ENCODE measurements around the gene KLK2.

Gene KLK2

GRCh38 chr19:50921426-50922316 lies 48.4 kb downstream of the KLK2 start:
- no peak overlapping the region for H3K4me3 ChIP-seq (replicated peaks; ENCODE audit: low read depth, low read length)
- DNase-seq (ENCODE audit: extremely low read depth, low read depth), result no peak

DNA sequence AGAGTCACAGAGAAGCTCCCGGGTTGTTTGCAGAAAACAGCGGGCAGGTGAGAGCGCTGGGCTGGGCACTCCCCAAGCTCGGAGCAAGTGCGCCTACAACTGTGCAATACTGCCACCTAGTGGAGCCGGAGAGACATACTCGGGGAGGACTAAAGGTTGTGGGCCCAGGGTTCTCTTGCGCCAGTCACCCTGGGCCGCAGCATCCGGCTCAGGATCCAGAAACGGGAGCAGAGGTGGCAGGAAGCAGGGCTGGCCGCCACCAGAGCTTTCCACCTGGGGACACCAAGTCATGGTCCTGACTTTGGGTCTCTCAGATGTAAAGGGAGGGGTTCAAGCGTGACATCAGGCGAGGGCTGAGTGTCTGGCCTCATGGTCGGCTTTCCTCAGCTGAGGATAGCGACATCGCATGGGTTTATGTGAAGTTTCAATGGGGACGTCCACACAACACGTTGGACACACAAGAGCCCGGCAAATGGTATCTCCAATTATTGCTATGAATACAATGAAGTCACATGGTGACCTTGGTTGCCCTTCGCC lies 49.1 kb downstream of the KLK2 start:
- H3K4me3 ChIP-seq (replicated peaks; ENCODE audit: low read depth, low read length), result no peak overlapping the region
- DNase-seq (ENCODE audit: extremely low read depth, low read depth), result peak; percentile 45
- peak; percentile 86 for TF ChIP-seq CTCF (IDR thresholded peaks at IDR 0.05; ENCODE audit: low read depth, low read length, missing control alignments)

More at GRCh38 chr19:50921426-50922316, 48.4 kb downstream of the KLK2 start:
- TF ChIP-seq CTCF (IDR thresholded peaks at IDR 0.05; ENCODE audit: low read depth, low read length, missing control alignments), result no peak

DNA sequence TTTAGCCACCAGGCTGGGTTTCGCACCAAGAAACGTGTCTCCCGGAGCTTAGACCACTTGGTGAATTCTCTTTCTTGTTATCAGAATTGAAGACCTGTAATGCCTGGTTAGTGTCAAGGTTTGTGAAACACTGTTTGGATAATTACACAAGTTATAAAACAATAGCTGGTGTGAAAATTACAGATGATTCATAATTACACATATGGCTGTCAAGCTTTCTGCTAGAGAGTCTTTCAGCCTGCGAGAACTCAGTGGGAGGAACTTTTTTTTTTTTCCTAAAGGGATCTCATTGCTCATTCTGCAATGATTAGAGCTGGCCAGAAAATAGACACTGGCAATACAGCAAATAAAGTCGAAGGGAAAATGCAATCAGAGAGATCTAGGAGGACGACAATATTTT lies 51.3 kb downstream of the KLK2 start:
- H3K4me3 ChIP-seq (replicated peaks; ENCODE audit: low read depth, low read length), result no peak overlapping the region
- no peak for DNase-seq (ENCODE audit: extremely low read depth, low read depth)
- TF ChIP-seq CTCF (IDR thresholded peaks at IDR 0.05; ENCODE audit: low read depth, low read length, missing control alignments), result no peak

- TF ChIP-seq CTCF (IDR thresholded peaks at IDR 0.05; ENCODE audit: low read depth, low read length, missing control alignments), result no peak
- no peak for DNase-seq (ENCODE audit: extremely low read depth, low read depth)
- no peak overlapping the region for H3K4me3 ChIP-seq (replicated peaks; ENCODE audit: low read depth, low read length)
Observed at GRCh38 chr19:50925734-50926133, 52.5 kb downstream of the KLK2 start.

- DNase-seq (ENCODE audit: extremely low read depth, low read depth), result no peak
- no peak for TF ChIP-seq CTCF (IDR thresholded peaks at IDR 0.05; ENCODE audit: low read depth, low read length, missing control alignments)
- H3K4me3 ChIP-seq (replicated peaks; ENCODE audit: low read depth, low read length), result no peak overlapping the region
Observed at GRCh38 chr19:50926144-50926543, 52.9 kb downstream of the KLK2 start.

DNA sequence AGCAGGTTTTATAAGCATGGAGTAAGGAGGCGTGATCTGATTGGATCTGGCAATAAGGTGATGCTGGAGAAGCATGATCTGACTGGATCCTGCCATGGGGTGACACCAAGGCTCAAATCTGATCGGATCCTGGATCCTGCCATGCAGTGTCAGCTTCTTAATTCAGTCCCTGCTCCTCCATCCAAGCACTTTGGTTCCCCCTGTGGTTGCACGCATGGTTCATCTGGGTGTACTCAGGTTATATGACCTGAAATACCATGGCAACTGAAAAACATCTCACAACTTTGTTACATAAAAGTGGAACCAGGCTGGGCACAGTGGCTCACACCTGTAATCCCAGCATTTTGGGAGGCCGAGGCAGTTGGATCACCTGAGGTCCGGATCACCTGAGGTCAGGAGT lies 55.6 kb downstream of the KLK2 start:
- DNase-seq (ENCODE audit: extremely low read depth, low read depth), result no peak
- TF ChIP-seq CTCF (IDR thresholded peaks at IDR 0.05; ENCODE audit: low read depth, low read length, missing control alignments), result no peak
- H3K4me3 ChIP-seq (replicated peaks; ENCODE audit: low read depth, low read length), result no peak overlapping the region
